Mononuclear cell (primary cell): ENCODE measurements around the gene ABHD11. TPM values are rescaled to one million over a fixed set of nuclear protein-coding genes. Genes with fewer than 3 reads are reported as not detected.
"Not testable (repeated sequence)": the region's sequence is repeated elsewhere in the genome, so short reads cannot be mapped to it uniquely, and the experiment has no call there.

ENCODE experiments used
- H3K27me3 ChIP-seq: 2 replicates; pipeline ENCODE4 v1.6.0; 2011; ENCODE audit warnings: low read length, control low read depth; ENCODE audit not compliant: insufficient read depth
- H3K4me1 ChIP-seq: 2 replicates; pipeline ENCODE4 v1.5.1; 2011; ENCODE audit warnings: mild to moderate bottlenecking, low read length, control low read depth; ENCODE audit not compliant: insufficient read depth
- H3K4me3 ChIP-seq: 2 replicates; pipeline ENCODE4 v1.5.1; 2011; ENCODE audit warnings: mild to moderate bottlenecking, low read length, moderate library complexity
- H3K9me3 ChIP-seq: 2 replicates; pipeline ENCODE4 v1.5.1; 2011; ENCODE audit warnings: low read depth, mild to moderate bottlenecking, control low read depth, low read length
- total RNA-seq: library from RNA; depleted of rRNA; stranded (reverse); fragments of >200 nt; gene quantifications from one replicate; pipeline ENCODE4 v1.2.3, GENCODE V29; 2012

The ABHD11 gene
- total RNA-seq, 1 donor: 5.6 TPM

DNA sequence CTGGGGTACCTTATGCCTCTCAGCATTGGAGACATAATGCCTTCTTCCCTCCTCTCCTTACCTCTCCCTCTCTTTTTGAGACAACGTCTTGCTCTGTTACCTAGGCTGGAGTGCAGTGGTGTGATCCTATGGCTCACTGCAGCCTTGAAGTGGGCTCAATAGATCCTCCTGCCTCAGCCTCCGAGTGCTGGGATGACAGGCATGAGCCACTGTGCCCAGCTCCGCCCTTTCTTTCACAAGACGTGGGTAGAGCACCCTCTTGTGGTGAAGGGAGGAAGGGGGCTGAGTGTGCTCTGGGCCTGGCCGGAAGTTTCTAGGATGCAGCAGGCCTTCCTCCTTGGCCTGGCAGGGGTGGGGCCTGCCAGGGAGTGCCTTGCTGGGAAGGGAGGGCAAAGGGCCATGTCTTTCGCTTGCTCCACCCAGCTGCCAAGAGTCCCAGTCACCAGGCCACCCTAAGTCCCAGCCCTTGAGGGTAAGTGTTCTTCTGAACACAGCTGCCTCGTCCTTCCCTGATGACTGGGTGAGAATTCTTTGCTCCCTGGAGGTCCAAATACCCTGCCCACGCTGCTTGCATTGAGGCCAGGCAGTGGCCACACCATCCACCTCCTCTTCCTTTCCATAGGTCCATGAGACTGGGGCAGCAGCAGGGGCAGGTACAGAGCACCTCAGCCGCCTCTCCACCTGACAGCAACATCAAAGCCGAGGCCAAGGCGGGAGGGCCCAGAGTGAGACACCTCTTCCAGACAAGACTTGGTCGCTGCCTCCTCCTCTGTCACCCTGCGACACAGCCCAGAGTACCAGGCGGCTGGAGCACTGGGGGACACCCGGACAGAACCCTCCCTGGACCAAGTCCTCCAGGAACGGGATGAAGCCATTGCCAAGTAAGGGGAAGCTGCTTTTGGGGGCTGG is 3.7 kb downstream of the ABHD11 start:
- Histone ChIP-seq H3K4me3 (no peak overlapping the region), H3K27me3 (no peaks in the 10 kb centered on the region), H3K4me1 (peaks cover 21% of the 10 kb centered on the region), H3K9me3 (no peaks in the 10 kb centered on the region)

DNA sequence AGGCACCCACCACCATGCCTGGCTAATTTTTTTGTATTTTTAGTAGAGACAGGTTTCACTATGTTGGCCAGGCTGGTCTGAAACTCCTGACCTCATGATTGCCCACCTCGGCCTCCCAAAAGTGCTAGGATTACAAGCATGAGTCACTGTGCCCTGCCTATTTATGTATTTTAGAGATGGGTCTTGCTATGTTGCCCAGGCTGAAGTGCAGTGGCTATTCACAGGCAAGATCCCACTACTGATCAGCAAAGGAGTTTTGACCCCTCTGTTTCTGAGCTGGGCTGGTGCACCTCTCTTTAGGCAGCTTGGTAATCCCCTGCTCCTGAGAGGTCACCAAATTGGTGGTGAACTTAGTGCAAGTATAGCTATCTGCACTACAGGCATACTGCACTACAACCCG is 6.2 kb downstream of the ABHD11 start:
- H3K4me3 ChIP-seq: no peak overlapping the region
- peaks cover 9% of the 10 kb centered on the region for H3K4me1 ChIP-seq
- no peaks in the 10 kb centered on the region for H3K9me3 ChIP-seq
- peaks cover 10% of the 10 kb centered on the region for H3K27me3 ChIP-seq

DNA sequence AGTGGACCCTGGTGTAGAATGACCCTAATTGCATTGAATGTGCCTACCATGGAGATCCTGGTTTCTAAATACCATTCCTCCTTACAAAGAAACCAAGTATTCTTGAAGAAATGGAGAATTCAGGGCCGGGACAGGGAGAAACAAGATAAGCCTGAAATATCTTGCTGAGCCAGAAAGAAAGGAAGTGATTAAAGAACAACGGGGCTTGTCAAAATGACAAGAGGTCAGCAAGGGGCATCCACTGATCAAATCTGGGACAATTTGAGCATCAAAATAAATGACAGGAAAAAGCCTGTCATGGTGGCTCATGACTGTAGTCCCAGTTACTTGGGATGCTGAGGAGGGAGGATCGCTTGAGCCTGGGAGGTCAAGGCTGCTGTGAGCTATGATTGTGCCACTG is 8.1 kb downstream of the ABHD11 start:
- Histone ChIP-seq H3K4me3 (no peak overlapping the region), H3K4me1 (peaks cover 8% of the 10 kb centered on the region), H3K9me3 (no peaks in the 10 kb centered on the region), H3K27me3 (peaks cover 21% of the 10 kb centered on the region)

DNA sequence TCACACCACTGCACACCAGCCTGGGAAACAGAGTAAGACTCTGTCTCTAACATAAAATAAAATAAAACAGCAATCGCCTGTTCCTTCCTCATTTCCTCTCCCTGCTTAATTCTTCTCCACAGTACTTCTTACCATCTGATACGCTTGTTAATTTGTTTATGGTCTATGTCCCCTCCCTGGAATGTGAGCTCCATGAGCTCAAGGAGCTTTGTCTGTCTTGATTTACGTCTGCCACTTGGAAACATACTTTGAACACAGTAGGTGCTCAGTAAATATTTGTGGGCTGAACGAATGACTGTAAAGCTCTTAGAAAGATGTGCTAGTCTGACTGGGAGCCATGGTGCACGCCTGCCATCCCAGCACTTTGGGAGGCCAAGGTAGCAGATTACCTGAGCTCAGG is 10.1 kb downstream of the ABHD11 start:
- no peaks in the 10 kb centered on the region for H3K4me1 ChIP-seq
- H3K4me3 ChIP-seq: no peak overlapping the region
- peaks cover 21% of the 10 kb centered on the region for H3K27me3 ChIP-seq
- no peaks in the 10 kb centered on the region for H3K9me3 ChIP-seq

DNA sequence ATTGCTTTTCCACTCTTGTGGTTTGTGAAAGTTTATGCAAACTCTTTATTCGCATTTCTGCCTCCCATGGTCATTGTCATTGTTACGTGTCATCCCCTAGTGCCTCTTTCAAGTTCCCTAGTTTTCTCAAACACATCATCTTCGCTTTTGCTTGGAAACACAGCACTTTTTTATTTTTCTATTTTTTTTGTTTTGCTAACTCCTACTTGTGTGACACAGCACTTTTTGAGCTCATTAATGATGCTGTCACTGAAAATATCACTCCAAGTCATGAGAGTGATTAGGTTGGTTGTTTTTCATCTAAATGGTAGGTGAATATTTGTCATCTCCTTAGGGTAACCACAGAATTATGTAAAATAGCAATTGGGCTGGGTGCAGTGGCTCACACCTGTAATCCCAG is 10.7 kb downstream of the ABHD11 start:
- no peaks in the 10 kb centered on the region for H3K4me1 ChIP-seq
- H3K9me3 ChIP-seq: no peaks in the 10 kb centered on the region
- H3K4me3 ChIP-seq: no peak overlapping the region
- peaks cover 21% of the 10 kb centered on the region for H3K27me3 ChIP-seq

DNA sequence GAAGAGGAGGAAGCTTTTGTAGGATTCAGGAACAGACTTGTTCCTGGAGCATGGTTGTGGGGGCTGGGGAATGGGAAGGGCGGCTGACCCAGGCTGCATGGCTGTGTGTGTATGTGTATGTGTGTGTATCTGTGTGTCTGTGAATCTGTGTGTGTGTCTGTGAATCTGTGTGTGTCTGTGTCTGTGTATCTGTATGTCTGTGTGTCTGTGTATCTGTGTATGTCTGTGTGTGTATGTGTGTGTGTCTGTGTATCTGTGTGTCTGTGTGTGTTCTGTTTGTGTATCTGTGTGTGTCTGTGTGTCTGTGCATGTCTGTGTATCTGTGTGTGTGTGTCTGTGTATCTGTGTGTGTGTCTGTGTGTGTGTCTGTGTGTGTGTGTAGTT is 12.5 kb downstream of the ABHD11 start:
- H3K27me3 ChIP-seq: peaks cover 26% of the 10 kb centered on the region
- H3K4me3 ChIP-seq: no peak overlapping the region
- no peaks in the 10 kb centered on the region for H3K9me3 ChIP-seq
- H3K4me1 ChIP-seq: no peaks in the 10 kb centered on the region

DNA sequence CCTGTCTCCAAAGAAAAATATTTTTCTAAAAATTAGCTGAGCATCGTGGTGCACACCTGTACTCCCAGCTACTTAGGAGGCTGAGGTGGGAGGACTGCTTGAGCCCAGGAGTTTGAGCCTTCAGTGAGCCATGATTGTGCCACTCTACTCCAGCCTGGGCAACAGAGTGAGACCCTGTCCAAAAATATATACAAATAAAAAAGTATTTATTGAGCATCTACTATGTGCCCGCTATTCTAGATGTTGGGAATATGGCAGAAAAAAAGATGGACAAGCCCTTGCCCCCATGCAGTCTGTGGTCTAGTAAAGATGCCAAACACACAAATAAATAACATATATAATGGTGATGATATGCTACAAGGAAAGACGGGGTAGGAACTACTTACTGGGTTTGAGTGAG is 14.8 kb downstream of the ABHD11 start:
- H3K9me3 ChIP-seq: no peaks in the 10 kb centered on the region

DNA sequence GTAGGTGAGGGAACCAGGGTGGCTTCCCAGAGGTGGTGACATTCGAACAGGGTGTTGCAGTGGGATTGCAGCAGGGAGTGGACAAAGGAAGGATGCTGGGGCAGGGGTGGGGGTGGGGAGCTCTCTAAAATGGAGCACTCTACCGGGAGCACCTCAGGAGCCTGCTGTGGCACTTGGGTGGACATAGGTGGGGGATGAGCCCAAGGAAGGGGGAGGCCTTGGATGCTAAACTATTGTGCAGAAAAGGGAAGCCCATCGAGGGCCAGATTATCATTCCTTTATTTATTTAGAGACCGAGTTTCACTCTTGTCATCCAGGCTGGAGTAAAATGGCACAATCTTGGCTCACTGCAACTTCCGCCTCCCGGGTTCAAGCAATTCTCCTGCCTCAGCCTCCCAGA is 15.8 kb downstream of the ABHD11 start:
- Histone ChIP-seq H3K27me3 (peaks cover 33% of the 10 kb centered on the region), H3K4me3 (no peak overlapping the region), H3K9me3 (no peaks in the 10 kb centered on the region), H3K4me1 (peaks cover 21% of the 10 kb centered on the region)

More for the DNA sequence above, 14.8 kb downstream of the ABHD11 start:
- no peak overlapping the region for H3K4me3 ChIP-seq
- peaks cover 35% of the 10 kb centered on the region for H3K27me3 ChIP-seq
- H3K4me1 ChIP-seq: peaks cover 11% of the 10 kb centered on the region

DNA sequence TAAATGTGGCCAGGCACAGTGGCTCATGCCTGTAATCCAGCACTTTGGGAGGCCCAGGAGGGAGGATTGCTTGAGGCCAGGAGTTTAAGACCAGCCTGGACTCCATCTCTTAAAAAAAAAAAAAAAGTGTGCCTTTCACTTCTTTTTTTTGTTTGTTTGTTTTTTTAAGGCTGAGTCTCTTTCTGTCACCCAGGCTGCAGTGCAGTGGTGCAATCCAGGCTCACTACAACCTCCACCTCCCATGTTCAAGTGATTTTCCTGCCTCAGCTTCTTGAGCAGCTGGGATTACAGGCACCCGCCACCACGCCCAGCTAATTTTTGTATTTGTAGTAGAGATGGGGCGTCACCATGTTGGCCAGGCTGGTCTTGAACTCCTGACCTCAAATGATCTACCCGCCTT is 16.4 kb downstream of the ABHD11 start:
- Histone ChIP-seq H3K4me1 (peaks cover 27% of the 10 kb centered on the region), H3K27me3 (peaks cover 32% of the 10 kb centered on the region)
- H3K9me3 ChIP-seq, H3K4me3 ChIP-seq: not testable (repeated sequence)

DNA sequence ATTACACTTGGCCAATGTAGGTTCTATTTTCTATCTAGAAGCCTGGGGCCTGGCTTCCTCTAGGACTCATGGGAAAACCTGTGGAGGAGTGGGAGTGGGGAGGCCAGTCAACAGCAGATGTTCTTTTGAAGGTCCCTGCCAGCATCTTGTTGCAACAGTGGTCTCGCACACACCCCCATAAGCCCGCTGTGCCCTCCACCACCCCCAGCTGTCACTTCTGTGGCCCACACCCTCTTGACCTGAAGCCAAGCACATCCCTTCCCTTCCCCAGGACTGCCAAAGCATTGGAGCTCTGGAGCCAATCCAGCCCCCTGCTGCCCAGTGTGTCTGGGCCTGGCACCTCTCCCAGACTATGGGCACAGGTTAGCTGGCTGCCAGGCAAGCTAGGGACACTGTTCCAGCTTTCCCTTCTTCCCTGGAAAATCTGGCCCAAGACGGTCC is 17.2 kb downstream of the ABHD11 start:
- Histone ChIP-seq H3K9me3 (no peaks in the 10 kb centered on the region), H3K4me3 (no peak overlapping the region), H3K4me1 (peaks cover 34% of the 10 kb centered on the region), H3K27me3 (peaks cover 31% of the 10 kb centered on the region)

DNA sequence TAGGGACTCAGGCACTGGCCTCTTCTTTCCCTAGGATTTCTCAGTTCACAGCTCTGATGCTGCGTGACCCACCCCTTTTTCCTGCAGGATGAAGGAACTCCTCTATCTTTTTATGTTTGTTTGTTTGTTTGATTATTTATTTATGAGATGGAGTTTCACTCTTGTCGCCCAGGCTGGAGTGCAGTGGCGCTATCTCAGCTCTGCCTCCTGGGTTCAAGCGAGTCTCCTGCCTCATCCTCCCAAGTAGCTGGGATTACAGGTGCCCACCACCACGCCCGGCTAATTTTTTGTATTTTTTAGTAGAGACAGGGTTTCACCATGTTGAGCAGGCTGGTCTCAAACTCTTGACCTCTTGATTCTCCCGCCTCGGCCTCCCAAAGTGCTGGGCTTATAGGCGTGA is 18.2 kb downstream of the ABHD11 start:
- Histone ChIP-seq H3K4me1 (peaks cover 35% of the 10 kb centered on the region), H3K27me3 (peaks cover 34% of the 10 kb centered on the region)
- H3K9me3 ChIP-seq, H3K4me3 ChIP-seq: not testable (repeated sequence)

DNA sequence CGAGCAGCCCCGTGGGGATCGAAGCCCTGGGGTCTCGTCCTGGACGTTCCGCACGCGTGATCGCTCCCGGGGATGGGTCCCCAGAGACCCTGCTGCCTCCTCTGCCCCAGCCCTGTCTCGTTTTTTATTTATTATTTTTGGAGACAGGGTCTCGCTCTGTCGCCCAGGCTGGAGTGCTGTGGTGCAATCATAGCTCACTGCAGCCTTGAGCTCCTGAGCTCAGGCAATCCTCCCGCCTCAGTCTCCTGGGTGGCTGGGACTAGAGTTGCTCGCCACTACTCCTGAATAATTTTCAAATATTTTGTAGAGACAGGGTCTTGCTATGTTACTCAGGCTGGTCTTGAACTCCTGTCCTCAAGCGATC is 18.8 kb downstream of the ABHD11 start:
- H3K4me3 ChIP-seq: no peak overlapping the region
- peaks cover 35% of the 10 kb centered on the region for H3K4me1 ChIP-seq

DNA sequence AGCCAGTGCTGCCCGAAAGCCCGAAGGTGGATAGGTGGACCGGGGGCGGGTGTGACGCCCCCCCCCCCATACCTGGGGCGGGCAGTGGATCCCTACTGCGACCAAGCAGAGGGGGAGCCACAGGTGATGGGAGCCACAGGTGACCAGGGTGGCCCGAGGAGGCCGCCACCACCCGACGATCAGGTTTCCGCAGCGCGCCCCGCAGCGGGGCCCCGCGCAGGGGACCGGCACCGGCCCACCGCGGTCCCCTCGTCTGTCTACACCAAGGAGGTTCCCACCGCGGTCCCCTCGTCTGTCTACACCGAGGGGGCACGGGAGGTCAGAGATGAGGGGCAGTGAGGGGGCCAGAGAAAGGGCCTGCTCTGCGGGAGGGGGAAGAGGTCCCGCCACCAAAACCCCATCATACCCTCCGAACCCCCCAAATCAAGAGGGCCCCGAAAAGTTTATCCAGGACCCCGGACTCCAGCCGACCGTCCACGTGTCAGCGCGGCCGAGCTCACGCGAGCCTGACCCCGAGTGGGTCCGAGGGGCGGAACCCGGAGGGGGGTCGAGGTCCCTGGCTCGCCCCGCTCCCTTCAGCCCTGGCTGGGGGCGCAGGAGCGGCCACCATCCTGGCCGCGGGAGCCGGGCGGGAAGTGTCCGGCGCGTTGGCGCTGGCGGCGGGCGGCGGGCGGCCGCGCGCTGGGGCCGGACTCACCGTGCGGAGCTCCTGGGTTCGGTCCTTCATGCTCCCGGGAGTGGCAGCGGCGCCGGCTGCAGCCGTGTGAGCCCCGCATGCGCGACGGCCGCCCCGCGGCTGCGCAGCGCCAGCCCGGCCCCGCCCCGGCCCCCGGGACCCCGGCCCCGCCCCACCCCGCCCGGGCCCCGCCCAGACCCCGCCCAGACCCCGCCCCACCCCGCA is 19.4 kb downstream of the ABHD11 start, which contains the start of gene STX1A:
TSS of gene STX1A (minus strand) at position 765 of the 901 bp plus-strand sequence. CDS start at position 727, 38 bp downstream.
- H3K4me1 ChIP-seq: peaks cover 35% of the 10 kb centered on the region
- no peaks in the 10 kb centered on the region for H3K9me3 ChIP-seq
- peaks cover 36% of the 10 kb centered on the region for H3K27me3 ChIP-seq
- H3K4me3 ChIP-seq: peak within 1 kb of the TSS; percentile 54

More for the DNA sequence above, 18.8 kb downstream of the ABHD11 start:
- Histone ChIP-seq H3K9me3 (no peaks in the 10 kb centered on the region), H3K27me3 (peaks cover 36% of the 10 kb centered on the region)

DNA sequence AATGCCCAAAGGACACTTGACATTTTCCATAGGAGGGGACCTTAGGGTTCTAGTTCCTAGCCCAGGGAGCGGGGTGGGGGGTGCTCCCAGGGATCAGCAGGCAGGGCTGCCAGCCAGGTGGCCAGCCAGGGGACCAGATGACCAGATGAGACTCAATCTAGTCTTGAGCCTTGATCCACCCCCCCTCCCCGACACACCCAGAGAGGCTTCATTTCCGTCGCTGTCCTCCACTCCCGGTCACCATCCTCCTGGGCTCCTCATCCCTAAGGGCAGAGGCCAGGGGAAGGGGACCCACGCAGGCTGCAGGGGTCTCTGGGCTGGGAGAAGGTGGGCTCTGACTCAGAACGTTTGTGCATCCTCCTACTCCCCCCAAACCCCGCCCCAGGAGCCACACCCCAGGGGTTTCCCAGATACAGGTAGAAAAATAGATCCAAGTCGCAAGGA is 20.1 kb downstream of the ABHD11 start:
- Histone ChIP-seq H3K9me3 (no peaks in the 10 kb centered on the region), H3K27me3 (peaks cover 41% of the 10 kb centered on the region), H3K4me1 (peaks cover 35% of the 10 kb centered on the region), H3K4me3 (peak overlapping the region; percentile 54)

DNA sequence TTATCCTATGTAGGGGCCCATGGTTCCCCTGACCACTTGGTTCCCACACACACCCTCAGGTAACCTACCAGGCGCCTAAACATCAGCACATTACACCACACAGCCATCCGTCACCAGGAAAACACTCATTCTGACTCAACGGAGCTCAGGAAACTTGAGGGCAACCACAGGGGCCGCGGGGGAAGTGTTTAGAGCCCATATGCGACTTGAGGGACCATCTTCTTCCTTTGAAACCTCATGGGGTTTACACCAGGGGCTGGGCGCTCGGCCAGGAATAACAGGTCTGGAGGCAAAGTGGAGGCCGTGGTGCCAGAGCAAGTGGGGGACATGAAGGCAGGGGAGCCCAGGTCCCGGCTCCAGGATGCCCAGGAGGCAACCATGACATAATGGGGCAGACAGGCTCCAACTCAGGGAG is 20.6 kb downstream of the ABHD11 start:
- Histone ChIP-seq H3K27me3 (peaks cover 43% of the 10 kb centered on the region), H3K9me3 (no peaks in the 10 kb centered on the region), H3K4me3 (no peak overlapping the region), H3K4me1 (peaks cover 35% of the 10 kb centered on the region)
